ENCODE measurements around the gene AKR1C2.

GRCh38 chr10:4944841-4945240 lies 58.8 kb downstream of the AKR1C2 start:
- TF ChIP-seq CTCF (conservative IDR thresholded peaks at IDR 0.05; ENCODE audit: low read length) (no peak), EZH2phosphoT487 (IDR thresholded peaks at IDR 0.05; ENCODE audit: borderline replicate concordance) (no peak)
